H1 (cell line): ENCODE data around the gene CYP11A1. TPM values are rescaled to one million over a fixed set of nuclear protein-coding genes. Genes with fewer than 3 reads are reported as not detected.

Experiments used
- EGR1 ChIP-seq: IDR thresholded peaks from 2 replicates; pipeline ENCODE4 v1.6.1; 2011; ENCODE audit warnings: low read depth, low read length, borderline replicate concordance
- TBP ChIP-seq: IDR thresholded peaks from 2 replicates; pipeline ENCODE4 v1.6.1; 2011; ENCODE audit warnings: low read depth, low read length, improper control_type of control experiment
- TEAD4 ChIP-seq: IDR thresholded peaks from 2 replicates; pipeline ENCODE4 v1.6.1; 2012; ENCODE audit warnings: low read depth, low read length, inconsistent platforms, mixed read lengths
- polyA plus RNA-seq, 7 experiments: library from polyadenylated mRNA; depleted of rRNA in 3 of 7; stranded (reverse) in 5 of 7; unstranded in 2 of 7; fragments of >200 nt in 5 of 7; fragments of 200-250 nt in 2 of 7; gene quantifications; 1 replicate in 5 of 7; 2 replicates in 1 of 7; 4 replicates in 1 of 7; pipeline versions ENCODE4 v1.2.1 to v1.2.3, GENCODE V29; 2011 to 2013; ENCODE audit warnings: missing spikeins in 2 of 7, mixed read lengths in 2 of 7
- total RNA-seq: library from RNA; stranded (reverse); fragmentation: NEBNext Ultra II Directional; extraction: Animal tissue kit (Norgen Biotek cat#: 25700); gene quantifications from 2 replicates; pipeline ENCODE4 v1.2.1, GENCODE V29; 2021
- TF ChIP-seq, protein P1 (sequence below): IDR thresholded peaks from 2 replicates; pipeline ENCODE4 v1.6.1; 2012; ENCODE audit warnings: low read length, inconsistent platforms

The CYP11A1 gene
- total and polyA plus RNA-seq, 2 of the 8 experiments (the other 6 are each of a cell fraction or from before 2014, with no cell fraction given), result 1.9 to 7.2 TPM

DNA sequence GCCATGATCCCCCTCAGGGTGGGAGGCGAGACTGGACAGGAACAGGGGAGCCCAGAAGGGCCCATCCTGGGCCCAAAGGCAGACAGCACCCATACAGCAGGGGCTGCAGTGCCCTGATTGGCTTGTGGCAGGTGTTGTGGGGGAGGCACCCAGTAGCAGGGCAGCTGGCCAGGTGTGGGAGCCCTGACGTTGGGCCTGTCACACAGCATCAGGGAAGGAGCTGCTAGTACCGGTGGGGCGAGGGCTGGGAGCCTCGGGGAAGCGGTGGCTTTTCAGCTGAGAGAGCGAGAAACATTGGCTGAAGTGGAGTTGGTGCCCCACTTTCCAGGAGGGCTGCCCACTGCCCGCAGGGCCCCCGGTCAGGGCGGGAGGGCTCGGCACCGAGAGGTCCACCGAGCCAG is 19.7 kb upstream of the CYP11A1 start (continued):
- TF ChIP-seq, protein P1, sequence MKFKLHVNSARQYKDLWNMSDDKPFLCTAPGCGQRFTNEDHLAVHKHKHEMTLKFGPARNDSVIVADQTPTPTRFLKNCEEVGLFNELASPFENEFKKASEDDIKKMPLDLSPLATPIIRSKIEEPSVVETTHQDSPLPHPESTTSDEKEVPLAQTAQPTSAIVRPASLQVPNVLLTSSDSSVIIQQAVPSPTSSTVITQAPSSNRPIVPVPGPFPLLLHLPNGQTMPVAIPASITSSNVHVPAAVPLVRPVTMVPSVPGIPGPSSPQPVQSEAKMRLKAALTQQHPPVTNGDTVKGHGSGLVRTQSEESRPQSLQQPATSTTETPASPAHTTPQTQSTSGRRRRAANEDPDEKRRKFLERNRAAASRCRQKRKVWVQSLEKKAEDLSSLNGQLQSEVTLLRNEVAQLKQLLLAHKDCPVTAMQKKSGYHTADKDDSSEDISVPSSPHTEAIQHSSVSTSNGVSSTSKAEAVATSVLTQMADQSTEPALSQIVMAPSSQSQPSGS, result no peak
- TF ChIP-seq EGR1 (no peak), TEAD4 (no peak), TBP (no peak)
